Mesenchymal stem cell (in vitro differentiated cells and primary cell): Measurements from ENCODE around the gene DUS2.
"Not testable (repeated sequence)": the region's sequence is repeated elsewhere in the genome, so short reads cannot be mapped to it uniquely, and the experiment has no call there.

Source experiments
- DNase-seq: peaks from one replicate; pipeline ENCODE4 v3.0.0-alpha.2; 2013
- H2AFZ ChIP-seq: one replicate; pipeline ENCODE4 v1.6.1; 2013; ENCODE audit warnings: low read depth, mild to moderate bottlenecking, control low read depth, inconsistent platforms, low read length, moderate library complexity
- H2AK5ac ChIP-seq: 2 replicates; pipeline ENCODE4 v1.6.1; 2013; ENCODE audit warnings: low read length, moderate library complexity, mild to moderate bottlenecking, inconsistent platforms; ENCODE audit not compliant: severe bottlenecking
- H2BK120ac ChIP-seq: one replicate; pipeline ENCODE4 v1.6.1; 2013; ENCODE audit warnings: low read depth, mild to moderate bottlenecking, inconsistent platforms, low read length, moderate library complexity
- H2BK12ac ChIP-seq, 2 experiments: one replicate each; pipeline ENCODE4 v1.6.1; 2013; ENCODE audit warnings: inconsistent platforms in 2 of 2, low read length in 2 of 2, mild to moderate bottlenecking in 2 of 2, moderate library complexity in 2 of 2, control low read depth in 1 of 2
- H2BK15ac ChIP-seq: one replicate; pipeline ENCODE4 v1.6.1; 2013; ENCODE audit warnings: mild to moderate bottlenecking, low read depth, inconsistent platforms; ENCODE audit not compliant: poor library complexity, severe bottlenecking
- H2BK5ac ChIP-seq: 2 replicates; pipeline ENCODE4 v1.6.1; 2013; ENCODE audit warnings: low read depth, mild to moderate bottlenecking, low read length, control low read depth, inconsistent platforms; ENCODE audit not compliant: poor library complexity, severe bottlenecking
- H3K14ac ChIP-seq, 2 experiments: one replicate each; pipeline ENCODE4 v1.6.1; 2013; ENCODE audit warnings: inconsistent platforms in 2 of 2, low read length in 2 of 2, control low read depth in 1 of 2, mild to moderate bottlenecking in 1 of 2, moderate library complexity in 1 of 2
- H3K18ac ChIP-seq, 2 experiments: one replicate each; pipeline ENCODE4 v1.6.1; 2013; ENCODE audit warnings: inconsistent platforms in 2 of 2, low read length in 2 of 2, control low read depth in 1 of 2, low read depth in 1 of 2, mild to moderate bottlenecking in 1 of 2
- H3K23ac ChIP-seq, 2 experiments: one replicate each; pipeline ENCODE4 v1.6.1; 2013; ENCODE audit warnings: inconsistent platforms in 2 of 2, low read length in 2 of 2, mild to moderate bottlenecking in 2 of 2, moderate library complexity in 2 of 2, control low read depth in 1 of 2
- H3K27ac ChIP-seq: 2 replicates; pipeline ENCODE4 v1.5.1; 2013; ENCODE audit warnings: mild to moderate bottlenecking, moderate library complexity, low read length, control low read depth, inconsistent platforms; ENCODE audit not compliant: poor library complexity, severe bottlenecking
- H3K27me3 ChIP-seq, 2 experiments: 2 replicates each; pipeline versions ENCODE4 v1.6.1 to v1.7.0; 2013; ENCODE audit warnings: low read length in 2 of 2, mild to moderate bottlenecking in 2 of 2, moderate library complexity in 2 of 2, control low read depth in 1 of 2, inconsistent platforms in 1 of 2; ENCODE audit not compliant: control insufficient read depth in 1 of 2, insufficient read depth in 1 of 2
- H3K36me3 ChIP-seq, 2 experiments: 2 replicates each; pipeline versions ENCODE4 v1.6.1 to v1.7.0; 2013; ENCODE audit warnings: low read length in 2 of 2, control low read depth in 1 of 2, inconsistent platforms in 1 of 2, low read depth in 1 of 2, mild to moderate bottlenecking in 1 of 2; ENCODE audit not compliant: insufficient read depth in 2 of 2, control insufficient read depth in 1 of 2
- H3K4ac ChIP-seq, 2 experiments: one replicate each; pipeline ENCODE4 v1.6.1; 2013; ENCODE audit warnings: inconsistent platforms in 2 of 2, low read length in 2 of 2, mild to moderate bottlenecking in 2 of 2, moderate library complexity in 2 of 2, control low read depth in 1 of 2, low read depth in 1 of 2
- H3K4me1 ChIP-seq: 2 replicates; pipeline ENCODE4 v1.6.1; 2013; ENCODE audit warnings: low read depth, low read length, control low read depth; ENCODE audit not compliant: control insufficient read depth, insufficient read depth
- H3K4me2 ChIP-seq: 2 replicates; pipeline ENCODE4 v1.6.1; 2013; ENCODE audit warnings: low read length, mild to moderate bottlenecking, inconsistent platforms; ENCODE audit not compliant: poor library complexity, severe bottlenecking
- H3K4me3 ChIP-seq, 2 experiments: 2 replicates each; pipeline versions ENCODE4 v1.5.1 to v1.7.0; 2013; ENCODE audit warnings: low read length in 2 of 2, mild to moderate bottlenecking in 2 of 2, control low read depth in 1 of 2, low read depth in 1 of 2; ENCODE audit not compliant: insufficient read depth in 1 of 2
- H3K79me1 ChIP-seq: replicated peaks from 2 replicates; pipeline ENCODE4 v1.6.1; 2013; ENCODE audit warnings: mild to moderate bottlenecking, control low read depth, low read length, inconsistent platforms; ENCODE audit not compliant: poor library complexity, severe bottlenecking
- H3K9ac ChIP-seq: 2 replicates; pipeline ENCODE4 v1.7.0; 2013; ENCODE audit warnings: mild to moderate bottlenecking, low read length, moderate library complexity
- H3K9me3 ChIP-seq: 2 replicates; pipeline ENCODE4 v1.7.0; 2013; ENCODE audit warnings: mild to moderate bottlenecking, low read length; ENCODE audit not compliant: control insufficient read depth
- H4K8ac ChIP-seq: one replicate; pipeline ENCODE4 v1.6.1; 2013; ENCODE audit warnings: inconsistent platforms, mild to moderate bottlenecking, low read length, moderate library complexity
- H4K91ac ChIP-seq: one replicate; pipeline ENCODE4 v1.6.1; 2013; ENCODE audit warnings: mild to moderate bottlenecking, low read length, inconsistent platforms
- WGBS: methylation state at CpG from one replicate; pipeline ENCODE4 v1.1.7; 2013; ENCODE audit warnings: mixed read lengths; 5-methylcytosine and 5-hydroxymethylcytosine counted together

Gene DUS2

GRCh38 chr16:68113765-68114240 is 90.7 kb downstream of the DUS2 start:
- Histone ChIP-seq H4K91ac (peak overlapping the region; percentile 5), H2AK5ac (no peak overlapping the region), H2BK15ac (no peak overlapping the region), H3K4me1 (no peaks in the 10 kb centered on the region), H3K18ac (no peak overlapping the region), H3K23ac (no peak overlapping the region), H2AFZ (no peak overlapping the region), H3K27ac (no peak overlapping the region), H3K4me2 (no peak overlapping the region), H3K9ac (no peak overlapping the region), H3K79me1 (peaks cover 18% of the 10 kb centered on the region), H3K9me3 (peaks cover 17% of the 10 kb centered on the region), H2BK5ac (no peak overlapping the region), H3K4me3 (no peak overlapping the region), H4K8ac (peak overlapping the region; percentile 14), H3K27me3 (no peaks in the 10 kb centered on the region), H2BK120ac (no peak overlapping the region), H3K14ac (no peak overlapping the region), H2BK12ac (no peak overlapping the region), H3K4ac (no peak overlapping the region), H3K36me3 (peaks cover 0 to 4% of the 10 kb centered on the region in 2 experiments)
- 98% methylated on average over 12 of the region's 12 CpGs for WGBS
- no peak for DNase-seq

GRCh38 chr16:68114939-68115338 is 91.9 kb downstream of the DUS2 start:
- H3K9ac ChIP-seq, H2AK5ac ChIP-seq, H3K4me3 ChIP-seq, H3K9me3 ChIP-seq, H3K27me3 ChIP-seq, H3K14ac ChIP-seq, H3K18ac ChIP-seq, H2BK120ac ChIP-seq, H3K27ac ChIP-seq, H2BK5ac ChIP-seq, H2AFZ ChIP-seq, H3K4me1 ChIP-seq, H2BK12ac ChIP-seq, H4K91ac ChIP-seq, H3K4me2 ChIP-seq, H3K23ac ChIP-seq, H3K36me3 ChIP-seq, H4K8ac ChIP-seq, H2BK15ac ChIP-seq, H3K4ac ChIP-seq: not testable (repeated sequence)
- H3K79me1 ChIP-seq = peaks cover 16% of the 10 kb centered on the region
- DNase-seq = peak; percentile 15
- 91% methylated on average over 8 of the region's 8 CpGs for WGBS

- H3K27me3 ChIP-seq = no peaks in the 10 kb centered on the region
- no peak overlapping the region for H2BK120ac ChIP-seq
- H4K8ac ChIP-seq = no peak overlapping the region
- H2AK5ac ChIP-seq = no peak overlapping the region
- no peak overlapping the region for H3K4me2 ChIP-seq
- no peak overlapping the region for H3K4ac ChIP-seq
- H3K23ac ChIP-seq = no peak overlapping the region
- H3K14ac ChIP-seq = no peak overlapping the region
- H3K27ac ChIP-seq = no peak overlapping the region
- DNase-seq = no peak
- H4K91ac ChIP-seq = no peak overlapping the region
- no peaks in the 10 kb centered on the region for H3K4me1 ChIP-seq
- peaks cover 14% of the 10 kb centered on the region for H3K79me1 ChIP-seq
- no peak overlapping the region for H2BK15ac ChIP-seq
- H3K4me3 ChIP-seq = no peak overlapping the region
- peaks cover 0 to 4% of the 10 kb centered on the region in 2 experiments for H3K36me3 ChIP-seq
- H3K9me3 ChIP-seq = peaks cover 5% of the 10 kb centered on the region
- H2BK5ac ChIP-seq = no peak overlapping the region
- H2AFZ ChIP-seq = no peak overlapping the region
- H2BK12ac ChIP-seq = no peak overlapping the region
- WGBS = no CpG with 5 or more reads among the region's 2 CpGs
- H3K9ac ChIP-seq = no peak overlapping the region
- H3K18ac ChIP-seq = no peak overlapping the region
Measured at GRCh38 chr16:68115851-68116250, 92.8 kb downstream of the DUS2 start.

- Histone ChIP-seq H2AFZ (no peak overlapping the region), H3K4ac (no peak overlapping the region), H2BK120ac (no peak overlapping the region), H3K14ac (no peak overlapping the region), H2BK5ac (no peak overlapping the region), H3K9me3 (peaks cover under 1% of the 10 kb centered on the region), H3K9ac (no peak overlapping the region), H2AK5ac (no peak overlapping the region), H3K4me2 (no peak overlapping the region), H4K8ac (no peak overlapping the region), H3K36me3 (peaks cover 0 to 4% of the 10 kb centered on the region in 2 experiments), H2BK12ac (no peak overlapping the region), H3K27me3 (no peaks in the 10 kb centered on the region), H4K91ac (no peak overlapping the region), H2BK15ac (no peak overlapping the region), H3K4me3 (no peak overlapping the region), H3K23ac (no peak overlapping the region), H3K4me1 (no peaks in the 10 kb centered on the region), H3K79me1 (peaks cover 13% of the 10 kb centered on the region), H3K18ac (no peak overlapping the region), H3K27ac (no peak overlapping the region)
- WGBS = 98% methylated on average over 2 of the region's 2 CpGs
- peak; percentile 29 for DNase-seq
Measured at GRCh38 chr16:68116256-68116867, 93.3 kb downstream of the DUS2 start.
